Left lung (tissue), 14 donors: Measurements from ENCODE around the gene GJC1. TPM values are rescaled to one million over a fixed set of nuclear protein-coding genes. Genes with fewer than 3 reads are reported as not detected.
A peak's percentile ranks its signal among the peaks of the same experiment; 100 is the strongest.

Experiments used
- ATAC-seq: fragments of 200-7000 bp; cut with Tn5 transposase; one replicate; pipeline ENCODE4 v1.9.1; 2020; ENCODE audit warnings: moderate library complexity
- DNase-seq, 4 donors: peaks; one replicate each; pipeline ENCODE4 v3.0.0-alpha.2; 2013 to 2020
- H3K27ac ChIP-seq, 2 donors: fragments of 200-600 bp; sonication (generic) in 1 of 2; one replicate each; pipeline versions ENCODE4 v1.5.0 to v1.8.0; 2020 to 2021
- H3K27me3 ChIP-seq, 2 donors: fragments of 200-600 bp; sonication (generic) in 1 of 2; one replicate each; pipeline versions ENCODE4 v1.5.0 to v1.8.0; 2020 to 2021
- H3K36me3 ChIP-seq, 2 donors: fragments of 200-600 bp; sonication (generic) in 1 of 2; one replicate each; pipeline versions ENCODE4 v1.5.0 to v1.8.0; 2020 to 2021
- H3K4me1 ChIP-seq, 2 donors: fragments of 200-600 bp; one replicate each; pipeline ENCODE4 v1.8.0; 2021
- H3K4me3 ChIP-seq, 2 donors: fragments of 200-600 bp; sonication (generic) in 1 of 2; one replicate each; pipeline versions ENCODE4 v1.5.0 to v1.8.0; 2020 to 2021; ENCODE audit warnings: mild to moderate bottlenecking in 1 of 2
- H3K9me3 ChIP-seq, 2 donors: fragments of 200-600 bp; sonication (generic) in 1 of 2; one replicate each; pipeline versions ENCODE4 v1.5.0 to v1.8.0; 2020 to 2021
- CTCF ChIP-seq, 2 donors: fragments of 200-600 bp; sonication (generic) in 1 of 2; IDR thresholded peaks; one replicate each; pipeline versions ENCODE4 v1.5.0 to v1.8.0; 2021; ENCODE audit warnings: antibody characterized with exemption in 2 of 2
- intact Hi-C, 2 donors: fragments of 100-400 bp; cut with DNase I; formaldehyde crosslinking; loops; one replicate each; pipeline versions ENCODE4 v1.11.2 to v1.14.2; 2022
- long read RNA-seq, 12 donors: library from polyadenylated mRNA in 2 of 12; unstranded in 2 of 12; transcript quantifications; one replicate each; pipeline ENCODE4 v2.0.0 and lab custom pipeline, GENCODE V29; 2019 to 2026
- polyA plus RNA-seq, 6 donors: library from polyadenylated mRNA; unstranded; fragments of 120-200 nt; gene quantifications; one replicate each; pipeline ENCODE4 v1.2.1, GENCODE V29; 2013; ENCODE audit not compliant: insufficient read length in 6 of 6
- total RNA-seq, 2 donors: library from RNA; stranded (reverse); fragmentation: NEBNext Ultra II Directional; extraction: Animal tissue kit (Norgen Biotek cat#: 25700); gene quantifications; one replicate each; pipeline ENCODE4 v1.2.1, GENCODE V29; 2021
- donor health status: DM: no; HTN: yes; CAD: no.
- donor health status: DM: no; HTN: no; CAD: no.

Gene GJC1
- total RNA-seq: 10 to 100 TPM; 17.3 to 18.8 TPM
- polyA plus RNA-seq: 10 to 100 TPM; 43.3 to 52.9 (median 46.4) TPM
- long read RNA-seq, donor 1, full-length matches to known transcripts: 15 of 15 reads
- long read RNA-seq, donor 1, partial matches to known transcripts: 0 of 15 reads
- long read RNA-seq, donor 1, other reads (novel, unspliced or antisense): 0 of 15 reads
- long read RNA-seq, donor 2, transcript GJC1-209 (3 exons, 1,837 nt): major isoform, 11 of 13 reads
- long read RNA-seq, donor 2, partial matches to known transcripts: 0 of 13 reads
- long read RNA-seq, donor 2, other reads (novel, unspliced or antisense): 0 of 13 reads
- long read RNA-seq, donor 3, partial matches to known transcripts: 0 of 3 reads
- long read RNA-seq, donor 3, other reads (novel, unspliced or antisense): 0 of 3 reads
- long read RNA-seq, donor 4, full-length matches to known transcripts: 1 of 1 reads
- long read RNA-seq, donor 4, partial matches to known transcripts: 0 of 1 reads
- long read RNA-seq, donor 4, other reads (novel, unspliced or antisense): 0 of 1 reads
- long read RNA-seq, donor 5, full-length matches to known transcripts: 10 of 10 reads
- long read RNA-seq, donor 5, partial matches to known transcripts: 0 of 10 reads
- long read RNA-seq, donor 5, other reads (novel, unspliced or antisense): 0 of 10 reads
- long read RNA-seq, donor 6, full-length matches to known transcripts: 4 of 18 reads
- long read RNA-seq, donor 6, partial matches to known transcripts: 14 of 18 reads
- long read RNA-seq, donor 6, other reads (novel, unspliced or antisense): 0 of 18 reads
- long read RNA-seq, donor 7, full-length matches to known transcripts: 5 of 5 reads
- long read RNA-seq, donor 7, partial matches to known transcripts: 0 of 5 reads
- long read RNA-seq, donor 7, other reads (novel, unspliced or antisense): 0 of 5 reads
- long read RNA-seq, donor 8, full-length matches to known transcripts: 7 of 7 reads
- long read RNA-seq, donor 8, partial matches to known transcripts: 0 of 7 reads
- long read RNA-seq, donor 8, other reads (novel, unspliced or antisense): 0 of 7 reads
- long read RNA-seq, donor 9: 0 reads
- long read RNA-seq, donor 10: 0 reads
- long read RNA-seq, donor 11: 0 reads
- long read RNA-seq, donor 12, full-length matches to known transcripts: 6 of 6 reads
- long read RNA-seq, donor 12, partial matches to known transcripts: 0 of 6 reads
- long read RNA-seq, donor 12, other reads (novel, unspliced or antisense): 0 of 6 reads

DNA sequence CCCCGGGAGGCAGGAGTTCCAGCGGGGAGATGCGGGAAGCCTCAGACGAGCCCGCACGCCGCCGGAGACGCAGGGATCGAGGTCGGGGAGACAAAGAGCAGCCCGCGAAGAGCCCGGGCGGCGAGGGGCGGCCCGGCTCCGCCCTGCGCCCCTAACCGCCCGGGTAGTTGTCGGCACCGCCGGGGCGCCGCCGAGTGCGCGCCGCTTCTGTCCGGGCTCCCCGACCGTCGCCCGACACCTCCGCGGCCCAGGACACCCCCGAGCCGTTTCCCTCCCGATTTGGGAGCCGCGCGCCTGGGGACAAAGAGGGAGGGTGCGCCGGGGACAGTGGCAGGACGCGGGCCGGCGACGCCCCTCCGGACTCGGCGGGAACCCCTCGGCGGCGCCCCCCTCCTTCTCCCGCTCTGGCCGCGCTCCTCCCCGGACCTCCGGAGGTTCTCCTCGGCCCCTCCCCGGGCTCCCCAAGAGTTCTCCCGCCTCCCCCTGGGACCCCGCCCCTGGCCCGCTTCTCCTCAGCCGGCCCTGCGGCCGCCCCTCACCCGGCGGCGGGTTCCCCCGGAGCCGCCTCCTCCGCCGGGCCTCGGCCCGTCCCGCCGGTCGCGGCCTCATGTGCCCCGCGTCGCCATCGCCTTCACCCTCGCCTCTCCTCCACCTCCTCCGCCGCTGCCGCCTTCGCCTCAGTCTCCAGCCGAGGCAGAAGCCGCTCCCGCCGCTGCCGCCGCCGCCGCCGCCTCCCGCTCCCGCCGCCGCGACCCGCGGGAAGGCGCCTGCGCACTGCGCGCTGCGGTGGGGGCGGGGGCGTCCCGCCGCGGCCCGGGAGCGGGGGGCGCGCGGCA is at the start of gene GJC1:
Gene GJC1, minus strand, starts transcription at position 765 of the 836 bp plus-strand sequence. CDS start 24,470 bp downstream, outside the sequence.
- Histone ChIP-seq H3K4me3 (peak within 1 kb of the TSS; percentile 42 to 50), H3K36me3 (no peaks in the 10 kb centered on the region), H3K27me3 (peaks cover 48 to 99% of the 10 kb centered on the region in 2 donors), H3K9me3 (no peaks in the 10 kb centered on the region), H3K4me1 (peaks cover 8 to 20% of the 10 kb centered on the region in 2 donors), H3K27ac (peak within 1 kb of the TSS; percentile 70 to 74)
- peak; percentile 58 for ATAC-seq
- peak in 3 of 4 donors; percentile 59 to 81 (median 80) for DNase-seq
- intact Hi-C loops: no loop called here
- no peak for TF ChIP-seq CTCF (IDR thresholded peaks at IDR 0.05)

GRCh38 chr17:44879376-44879775 is 49.3 kb upstream of the GJC1 start:
- Histone ChIP-seq H3K4me1 (no peaks in the 10 kb centered on the region), H3K9me3 (no peaks in the 10 kb centered on the region), H3K36me3 (peaks cover 0 to 100% of the 10 kb centered on the region in 2 donors), H3K4me3 (no peak overlapping the region), H3K27ac (no peak overlapping the region), H3K27me3 (no peaks in the 10 kb centered on the region)
- intact Hi-C loops: no loop called here
- DNase-seq: no peak
- no peak for ATAC-seq
- no peak for TF ChIP-seq CTCF (IDR thresholded peaks at IDR 0.05)

- H3K27me3 ChIP-seq: no peaks in the 10 kb centered on the region
- H3K27ac ChIP-seq: no peak overlapping the region
- H3K4me3 ChIP-seq: no peak overlapping the region
- DNase-seq (peak in 2 of 4 donors; percentile 18 to 60), ATAC-seq (peak; percentile 30)
- H3K36me3 ChIP-seq: peaks cover 0 to 99% of the 10 kb centered on the region in 2 donors
- H3K4me1 ChIP-seq: no peaks in the 10 kb centered on the region
- H3K9me3 ChIP-seq: no peaks in the 10 kb centered on the region
- intact Hi-C loops: no loop called here
- peak; percentile 26 to 27 for TF ChIP-seq CTCF (IDR thresholded peaks at IDR 0.05)
Observed at GRCh38 chr17:44878627-44879221, 48.6 kb upstream of the GJC1 start.

- DNase-seq (no peak), ATAC-seq (no peak)
- Histone ChIP-seq H3K27me3 (no peaks in the 10 kb centered on the region), H3K9me3 (no peaks in the 10 kb centered on the region), H3K27ac (no peak overlapping the region), H3K36me3 (peaks cover 0 to 99% of the 10 kb centered on the region in 2 donors), H3K4me3 (no peak overlapping the region), H3K4me1 (no peaks in the 10 kb centered on the region)
- TF ChIP-seq CTCF (IDR thresholded peaks at IDR 0.05): no peak
- intact Hi-C loops: no loop called here
Observed at GRCh38 chr17:44877121-44877520, 47.0 kb upstream of the GJC1 start.
